Stimulated activated CD8-positive, alpha-beta memory T cell treated with anti-CD3 and anti-CD28 coated beads, Interleukin-4, amount 100 ng/mL, for 1 hour (primary cell): ENCODE results near the gene KIF26A.

ENCODE experiments used
- DNase-seq, 2 donors: peaks; one replicate each; pipeline ENCODE4 v3.0.0-alpha.2; 2020; ENCODE audit warnings: low read depth in 2 of 2, low spot score in 1 of 2

KIF26A gene

DNA sequence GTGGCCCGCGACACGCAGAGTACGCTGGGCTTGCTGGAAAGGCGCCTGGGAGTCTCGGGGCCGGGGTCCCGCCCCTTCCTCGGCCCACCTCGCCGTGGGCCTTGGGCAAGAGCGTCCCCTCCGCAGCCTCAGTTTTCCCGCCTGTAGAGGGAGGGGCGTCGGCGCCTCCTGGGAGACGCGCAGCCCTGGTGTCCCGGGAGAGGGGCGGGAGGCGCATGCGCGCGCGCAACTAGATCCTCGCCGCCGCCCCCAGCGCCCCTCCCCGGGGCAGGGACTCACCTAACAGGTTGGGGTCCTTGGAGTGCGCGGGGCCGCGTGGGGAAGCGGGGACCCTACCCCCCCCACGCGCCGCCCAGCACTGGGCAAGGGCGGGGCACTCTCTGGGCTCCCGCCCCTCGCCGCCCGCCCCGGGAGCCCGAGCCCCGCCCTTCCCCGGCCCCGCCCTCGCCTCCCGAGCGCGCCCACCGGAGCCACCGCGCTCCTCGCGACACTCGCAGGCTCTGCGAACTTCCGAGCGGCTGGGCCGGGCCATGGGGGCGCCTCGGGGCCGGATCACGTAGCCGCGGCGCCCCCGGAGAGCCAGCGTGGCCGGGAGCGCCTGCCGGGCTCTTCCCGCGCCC lies at the start of gene KIF26A:
TSS of gene KIF26A (plus strand) at position 490 of the 620 bp plus-strand sequence. CDS start 136 bp downstream, outside the sequence.
- no peak for DNase-seq

DNA sequence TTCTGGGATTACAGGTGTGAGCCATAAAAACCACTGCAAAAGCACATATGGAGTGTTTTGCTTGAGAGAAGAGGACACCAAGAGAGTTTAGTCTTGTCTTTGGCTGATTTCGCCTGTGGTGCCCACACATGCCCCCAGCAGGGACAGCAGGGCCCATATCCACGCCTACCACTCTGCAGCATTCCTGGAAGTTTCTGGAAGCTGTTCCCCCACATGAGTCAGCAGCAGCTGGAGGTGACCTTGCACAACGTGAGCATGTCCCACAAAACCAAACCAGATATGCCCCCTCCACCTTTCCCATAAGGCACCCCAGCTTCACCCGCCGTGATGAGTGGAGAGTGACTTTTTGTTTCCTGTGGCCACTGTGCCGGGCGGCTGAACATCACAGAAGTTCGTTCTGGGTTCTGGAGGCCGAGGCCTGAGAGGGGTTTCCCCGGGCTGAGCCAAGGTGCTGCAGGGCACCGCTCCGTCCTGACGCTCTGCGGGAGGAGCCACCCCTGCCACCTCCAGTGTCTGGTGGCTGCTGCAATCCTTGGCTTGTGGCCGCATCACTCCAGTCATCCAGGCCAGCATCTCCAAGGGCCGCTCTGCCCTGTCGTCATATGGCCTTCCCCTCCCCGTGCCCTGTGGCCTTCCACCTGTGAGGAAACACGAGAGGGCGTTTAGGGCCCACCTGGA lies 48.2 kb upstream of the KIF26A start:
- DNase-seq, result no peak

DNA sequence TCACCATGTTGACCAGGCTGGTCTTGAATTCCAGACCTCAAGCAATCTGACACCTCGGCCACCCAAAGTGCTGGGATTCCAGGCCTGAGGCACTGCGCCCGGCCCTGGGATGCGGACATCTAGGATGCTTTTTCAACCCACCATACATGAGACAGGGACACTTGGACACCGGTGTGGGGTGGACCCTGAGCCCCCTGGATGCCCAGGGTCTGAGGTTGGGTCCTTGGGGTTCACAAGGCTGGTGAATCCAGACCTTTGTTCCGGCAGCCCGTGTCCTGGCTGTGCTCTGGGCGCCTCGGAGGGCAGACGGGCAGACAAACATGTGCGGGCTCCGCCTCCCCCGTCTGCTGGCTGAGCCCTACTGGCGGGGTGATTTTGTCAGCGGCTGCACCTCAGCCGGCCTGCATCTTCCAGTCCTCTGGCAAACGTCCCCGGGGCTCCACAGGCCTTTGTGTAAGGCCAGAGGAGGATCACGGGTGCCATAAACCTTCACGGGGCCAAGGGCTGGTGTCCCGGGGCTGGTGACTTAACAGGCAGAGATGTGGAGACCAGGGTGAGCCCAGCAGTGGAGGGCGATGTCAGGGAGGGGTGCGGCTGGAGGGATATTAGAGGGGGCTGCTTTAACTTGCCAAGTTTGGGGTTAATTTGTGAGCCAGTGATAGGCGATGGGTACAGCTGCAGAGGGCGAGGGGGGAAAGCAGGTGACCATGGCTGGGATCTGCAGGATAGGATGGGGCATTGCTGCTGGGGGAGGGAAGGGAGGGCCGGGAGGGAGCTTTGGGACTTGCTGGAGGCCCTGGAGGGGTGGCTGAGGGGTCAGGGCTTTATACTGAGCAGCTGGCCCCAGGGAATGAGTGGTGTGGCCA lies 47.1 kb upstream of the KIF26A start:
- no peak for DNase-seq

DNA sequence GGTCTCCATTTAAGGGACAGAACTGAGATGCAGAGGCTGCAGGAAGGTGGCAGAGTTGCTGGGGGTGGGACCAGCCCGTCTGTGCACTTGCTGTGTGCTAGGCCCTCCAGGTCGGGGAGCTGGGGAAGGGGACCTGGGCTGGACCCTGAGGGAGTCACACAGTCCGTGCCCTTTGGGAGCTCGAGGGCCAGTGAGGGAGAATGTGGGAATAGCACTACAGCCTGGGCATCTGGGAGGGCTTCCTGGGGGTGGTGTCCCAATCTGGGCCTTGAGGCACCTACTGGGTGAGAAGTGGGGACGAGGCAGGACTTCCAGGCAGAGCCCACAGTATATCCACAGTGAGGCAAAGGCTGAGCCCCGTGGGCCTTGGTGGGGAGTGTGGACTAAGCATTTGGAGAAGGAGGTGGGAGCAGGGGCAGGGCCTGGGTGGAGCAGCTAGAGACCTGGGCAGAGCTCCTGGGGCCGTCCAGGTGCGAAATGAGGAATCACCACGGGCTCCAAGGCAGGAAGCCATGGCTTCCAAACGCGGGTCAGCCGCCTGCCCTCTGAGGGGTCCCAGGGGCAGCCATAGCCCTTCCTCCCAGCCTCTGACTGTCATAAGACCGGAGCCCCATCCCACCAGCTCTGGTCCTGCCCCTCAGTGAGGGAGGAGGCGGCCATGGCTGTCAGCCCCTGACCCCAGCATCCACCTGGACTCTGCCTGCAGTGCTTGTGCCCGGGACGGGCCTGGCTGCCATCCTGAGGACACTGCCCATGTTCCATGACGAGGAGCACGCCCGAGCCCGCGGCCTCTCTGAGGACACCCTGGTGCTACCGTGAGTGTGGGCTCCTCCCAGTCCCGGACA lies 46.2 kb upstream of the KIF26A start:
- DNase-seq, result no peak

- no peak for DNase-seq
Observed at GRCh38 chr14:104092931-104093365, 45.4 kb upstream of the KIF26A start.

DNA sequence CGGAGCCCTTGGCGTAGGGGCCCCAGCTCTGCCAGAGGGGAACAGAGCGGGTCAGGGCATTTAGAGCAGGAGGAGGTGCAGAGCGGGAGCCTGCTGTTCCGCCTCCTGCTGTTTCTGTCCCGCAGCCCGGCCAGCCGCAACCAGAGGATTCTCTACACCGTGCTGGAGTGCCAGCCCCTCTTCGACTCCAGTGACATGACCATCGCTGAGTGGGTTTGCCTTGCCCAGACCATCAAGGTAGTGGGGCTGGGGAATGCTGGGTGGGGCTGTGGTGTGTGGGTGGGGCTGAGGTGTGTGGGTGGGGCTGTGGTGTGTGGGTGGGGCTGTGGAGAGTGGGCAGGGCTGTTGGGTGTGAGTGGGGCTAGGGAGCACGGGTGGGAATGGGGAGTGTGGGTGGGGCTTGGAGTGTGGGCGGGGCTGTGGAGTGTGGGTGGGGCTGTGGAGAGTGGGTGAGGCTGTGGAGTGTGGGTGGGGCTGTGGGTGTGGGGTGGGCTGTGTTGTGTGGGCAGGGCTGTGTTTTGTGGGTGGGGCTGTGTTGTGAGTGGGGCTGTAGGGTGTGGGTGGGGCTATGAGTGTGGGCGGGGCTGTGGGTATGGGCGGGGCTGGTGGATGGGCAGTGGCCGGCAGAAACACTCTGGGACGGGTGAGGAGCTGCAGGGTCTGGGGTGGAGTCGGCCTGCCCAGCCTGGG lies 44.9 kb upstream of the KIF26A start:
- no peak for DNase-seq

DNA sequence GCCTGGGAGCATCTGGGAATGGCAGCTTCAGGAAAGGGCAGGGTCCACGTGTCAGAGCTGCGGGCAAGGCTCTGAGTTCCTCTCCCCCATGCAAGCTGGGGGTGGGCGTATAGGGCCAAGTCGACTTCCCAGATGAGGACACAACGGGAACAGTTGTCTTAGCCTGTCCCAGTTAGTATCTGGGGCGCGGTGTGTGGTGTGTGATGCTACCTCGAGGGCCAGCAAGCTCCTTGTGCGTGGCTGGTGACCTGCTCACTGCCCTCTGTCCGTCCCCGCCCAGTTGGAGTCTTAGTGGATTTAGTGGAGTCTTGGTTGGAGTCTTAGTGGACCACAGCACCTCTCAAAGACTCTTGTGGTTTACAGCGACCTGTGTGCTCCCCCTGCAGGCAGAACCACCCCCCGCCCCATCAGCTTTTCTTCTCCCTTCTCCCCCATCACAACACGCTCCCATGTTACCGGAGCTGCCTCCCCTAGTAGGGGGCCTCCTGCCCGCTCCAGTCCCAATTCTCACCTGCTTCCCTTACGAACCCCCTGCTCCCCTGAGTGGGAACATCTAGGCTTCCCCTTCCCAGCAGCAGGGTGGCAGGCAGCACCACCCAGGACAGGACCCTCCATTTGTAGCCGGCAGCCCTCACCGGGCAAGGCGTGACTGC lies 44.2 kb upstream of the KIF26A start:
- no peak for DNase-seq

- DNase-seq, result peak; percentile 32 to 49
Observed at GRCh38 chr14:104094709-104095425, 43.5 kb upstream of the KIF26A start.

- no peak for DNase-seq
Observed at GRCh38 chr14:104095426-104096310, 42.7 kb upstream of the KIF26A start.

DNA sequence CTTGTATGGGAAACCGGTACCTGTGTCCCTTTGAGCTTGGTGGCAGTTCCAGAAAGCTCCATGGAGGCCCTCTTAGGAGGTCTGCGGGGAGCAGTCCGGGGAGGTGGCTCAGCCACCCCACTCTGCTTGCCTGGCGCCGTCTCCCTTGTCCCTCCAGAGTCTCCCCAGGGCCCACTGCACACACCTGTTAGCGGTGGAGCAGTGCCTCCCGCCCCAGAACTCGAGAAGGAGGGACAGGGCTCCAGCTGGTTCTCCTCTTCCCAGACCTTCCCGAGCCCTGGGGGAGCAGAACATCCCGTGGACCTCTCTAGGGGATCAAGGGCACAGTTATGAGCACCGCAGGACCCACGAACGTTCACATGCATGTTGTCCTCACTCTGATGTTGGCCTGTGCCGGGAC lies 42.1 kb upstream of the KIF26A start:
- DNase-seq, result no peak

DNA sequence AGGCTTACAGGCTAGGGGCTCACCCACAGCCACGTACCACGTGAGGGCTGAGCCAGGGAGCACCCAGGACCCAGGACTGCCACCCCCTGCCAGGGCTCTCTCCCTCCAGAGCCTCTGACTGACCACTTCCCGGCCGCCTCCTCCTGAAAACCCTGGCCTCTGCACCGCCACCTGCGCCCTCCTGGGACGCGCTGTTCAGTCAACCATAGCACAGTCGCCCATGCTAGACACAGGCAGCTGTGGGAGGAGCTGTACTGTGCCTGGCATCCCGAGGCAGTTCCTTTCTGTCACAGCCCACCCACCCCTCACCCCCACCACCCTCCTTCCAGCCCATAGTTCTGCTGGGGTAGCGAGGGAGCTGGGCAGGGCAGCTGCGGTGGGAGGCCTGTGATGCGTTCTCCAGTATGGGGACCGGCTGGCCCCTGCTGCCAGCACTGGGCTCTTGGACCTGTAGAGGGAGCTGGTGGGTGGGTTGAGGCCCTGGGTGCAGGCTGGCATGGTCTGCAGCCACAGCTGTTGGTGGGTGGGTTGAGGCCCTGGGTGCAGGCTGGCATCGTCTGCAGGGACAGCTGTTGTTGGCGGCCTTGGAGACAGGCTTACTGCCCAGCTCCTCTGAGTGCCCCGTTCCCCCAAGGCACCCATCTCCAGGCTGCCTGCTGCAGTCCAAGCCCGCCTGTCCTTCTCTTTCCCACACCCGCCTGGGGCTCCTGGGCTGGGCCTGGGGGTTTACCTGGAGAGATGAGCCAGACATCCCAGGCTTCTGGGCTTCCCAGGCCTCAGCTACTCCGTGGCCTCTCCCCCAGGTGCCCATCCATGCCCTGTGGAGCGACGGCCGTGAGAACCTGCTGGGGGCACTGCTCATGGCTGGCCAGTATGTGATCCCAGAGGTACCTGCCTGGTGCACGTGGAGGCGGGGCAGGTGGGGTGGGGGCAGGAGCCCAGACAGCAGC lies 41.4 kb upstream of the KIF26A start:
- DNase-seq, result no peak

- DNase-seq, result no peak
Observed at GRCh38 chr14:104098272-104099095, 39.9 kb upstream of the KIF26A start.

DNA sequence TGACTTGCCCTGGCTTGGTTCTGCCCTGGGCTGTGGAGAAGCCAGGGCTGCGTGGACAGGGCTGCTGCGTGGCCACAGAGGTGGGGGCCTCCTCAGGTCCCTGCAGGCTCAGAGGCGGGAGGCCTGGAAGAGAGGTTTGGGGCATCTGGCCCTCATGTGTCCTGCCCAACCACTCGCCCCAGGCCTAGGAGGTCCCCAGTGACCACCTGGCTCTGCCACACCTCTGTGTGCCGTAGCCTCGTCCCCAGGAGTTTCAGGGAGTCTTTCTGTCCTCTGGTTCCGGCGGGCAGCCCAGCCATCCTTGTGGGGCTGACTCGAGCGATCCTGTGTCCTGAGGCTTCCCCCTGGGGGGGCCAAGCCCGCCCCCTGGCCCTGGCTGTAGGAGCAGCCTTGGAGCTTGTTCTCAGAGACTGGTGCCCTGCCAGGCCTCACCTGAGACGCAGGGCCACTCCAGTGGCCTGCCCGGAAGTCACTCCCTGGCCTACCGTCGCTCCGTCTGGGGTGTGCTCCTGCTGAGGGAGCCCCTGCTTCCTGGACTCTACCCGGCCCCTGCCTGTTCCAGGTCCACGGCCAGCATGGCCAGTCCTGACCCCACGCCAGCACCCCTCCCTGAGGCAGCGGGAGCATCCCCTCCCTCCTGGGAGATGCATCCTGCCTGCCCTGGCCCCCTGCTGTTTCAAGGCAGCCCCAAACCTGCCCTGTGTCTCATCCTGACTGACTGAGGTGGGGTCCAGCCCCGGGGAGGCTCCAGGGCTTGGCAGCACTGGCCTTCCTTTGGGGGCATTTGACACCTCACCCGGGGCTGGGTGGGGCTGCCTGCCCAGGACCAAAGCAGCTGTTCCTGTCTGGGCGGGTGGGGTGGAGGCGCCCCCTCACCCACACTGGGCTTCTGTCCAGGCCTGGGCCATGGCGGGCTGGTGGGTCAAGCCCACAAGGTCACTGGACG lies 39.0 kb upstream of the KIF26A start:
- DNase-seq, result no peak

DNA sequence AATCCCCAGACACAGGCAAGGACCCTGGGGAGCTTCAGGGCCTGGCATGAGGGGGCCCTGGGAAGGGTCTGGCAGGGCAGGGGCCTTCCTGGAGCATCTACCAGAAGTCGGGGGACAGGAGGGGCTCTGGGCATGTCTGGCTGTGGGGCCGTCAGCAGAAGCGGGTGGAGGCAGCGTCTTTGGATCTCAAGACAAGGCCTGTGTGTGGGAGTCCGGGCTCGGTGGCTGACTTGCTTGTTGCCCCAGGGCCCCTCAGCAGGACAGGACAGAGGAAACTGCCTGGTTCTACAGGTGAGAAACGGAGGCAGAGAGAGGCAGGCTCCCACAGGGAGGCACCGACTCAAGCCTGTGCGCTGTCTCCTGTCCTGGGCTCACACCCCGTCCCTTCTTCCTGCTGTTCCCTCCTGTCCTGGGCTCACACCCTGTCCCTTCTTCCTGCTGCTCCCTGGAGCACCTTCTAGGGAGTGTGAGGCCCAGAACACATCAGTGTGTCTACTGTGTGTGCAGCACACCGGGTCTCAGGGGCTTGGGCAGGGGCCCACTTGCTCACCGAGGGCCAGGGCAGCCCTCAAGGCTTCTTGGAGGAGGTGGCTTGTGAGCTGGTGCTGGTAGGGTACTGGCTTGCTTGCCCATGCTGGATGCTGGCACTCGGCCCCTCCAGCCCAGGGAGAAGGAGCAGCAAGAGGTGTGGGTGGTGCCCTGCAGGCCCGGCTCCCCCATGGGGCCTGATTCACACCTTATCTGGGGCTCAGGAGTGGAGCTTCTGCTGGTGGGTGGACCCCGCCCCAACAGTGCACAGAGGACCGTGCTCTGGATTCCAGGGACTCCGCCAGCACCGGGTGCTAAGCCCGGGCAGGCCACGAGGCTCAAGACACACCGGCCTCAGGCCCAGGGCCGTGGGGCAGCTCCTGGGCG lies 38.0 kb upstream of the KIF26A start:
- DNase-seq, result no peak
